Breast epithelium (tissue), 4 donors: ENCODE measurements around the gene CACNA2D2. TPM values are rescaled to one million over a fixed set of nuclear protein-coding genes. Genes with fewer than 3 reads are reported as not detected.

Source experiments
- DNase-seq, 2 donors: peaks; one replicate each; pipeline ENCODE4 v3.0.0-alpha.2; 2019; ENCODE audit warnings: low spot score in 2 of 2
- H3K27ac ChIP-seq, 2 donors: fragments of 200-600 bp; sonication (generic) in 1 of 2; one replicate each; pipeline ENCODE4 v1.5.1; 2016 to 2019; ENCODE audit warnings: mild to moderate bottlenecking in 1 of 2
- H3K27me3 ChIP-seq, 2 donors: fragments of 200-600 bp; sonication (generic) in 1 of 2; one replicate each; pipeline versions ENCODE4 v1.5.1 to v1.6.0; 2017 to 2019; ENCODE audit warnings: control low read depth in 1 of 2, mild to moderate bottlenecking in 1 of 2
- H3K36me3 ChIP-seq: fragments of 200-600 bp; one replicate; pipeline ENCODE4 v1.5.1; 2019
- H3K4me1 ChIP-seq, 2 donors: fragments of 200-600 bp; sonication (generic); one replicate each; pipeline ENCODE4 v1.5.1; 2016 to 2019; ENCODE audit warnings: control low read depth in 1 of 2
- H3K4me3 ChIP-seq, 3 donors: fragments of 200-600 bp; sonication (generic); 1 replicate in 2 of 3; 2 replicates in 1 of 3; pipeline ENCODE4 v1.5.1; 2016 to 2019; ENCODE audit warnings: mild to moderate bottlenecking in 3 of 3, moderate library complexity in 2 of 3
- H3K9me3 ChIP-seq, 2 donors: fragments of 200-600 bp; sonication (generic) in 1 of 2; one replicate each; pipeline ENCODE4 v1.5.1; 2016 to 2019; ENCODE audit warnings: control low read depth in 1 of 2
- POLR2A ChIP-seq: fragments of 450-650 bp; IDR thresholded peaks from one replicate; pipeline ENCODE4 v1.6.1; 2016; ENCODE audit warnings: antibody characterized with exemption, mild to moderate bottlenecking, moderate library complexity
- POLR2AphosphoS5 ChIP-seq, 3 donors: sonication (generic); formaldehyde crosslinking; IDR thresholded peaks; one replicate each; pipeline ENCODE4 v1.6.1; 2017; ENCODE audit warnings: antibody characterized with exemption in 3 of 3
- intact Hi-C: fragments of 100-400 bp; cut with DNase I; formaldehyde crosslinking; loops from one replicate; pipeline ENCODE4 v1.15.1; 2023; ENCODE audit warnings: low total_unique reads
- total RNA-seq, 3 donors: library from RNA; depleted of rRNA; stranded (reverse); fragments of >200 nt; gene quantifications; one replicate each; pipeline ENCODE4 v1.1.0, GENCODE V29; 2016
- TF ChIP-seq, protein P1 (sequence below), 3 donors: fragments of 450-650 bp; IDR thresholded peaks; one replicate each; pipeline ENCODE4 v1.5.1; 2016 to 2017; ENCODE audit warnings: antibody characterized with exemption in 3 of 3, mild to moderate bottlenecking in 3 of 3, moderate library complexity in 3 of 3

Gene CACNA2D2
- total RNA-seq, 3 donors from 2014 or later: 0.80 to 2.0 (median 1.5) TPM

DNA sequence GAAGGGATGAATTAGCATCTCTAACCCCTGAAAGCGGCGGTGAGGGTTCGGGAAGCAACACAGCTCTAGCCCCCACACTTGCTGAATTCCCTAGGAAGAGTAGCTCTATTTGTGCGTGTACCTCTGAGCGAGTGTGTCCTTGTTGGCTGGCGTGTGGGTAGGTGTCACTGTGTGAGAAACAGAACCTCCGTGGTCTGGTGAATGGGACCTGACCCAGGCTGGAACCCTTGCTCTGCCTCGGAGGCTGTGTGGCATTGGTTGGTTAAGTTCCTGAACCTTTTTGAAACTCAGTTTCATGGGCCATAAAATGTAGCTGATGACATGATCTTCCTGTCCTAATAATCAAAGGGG is 143.7 kb downstream of the CACNA2D2 start:
- Histone ChIP-seq H3K4me3 (peak overlapping the region; percentile 69 to 91 (median 74)), H3K27ac (no peak overlapping the region), H3K9me3 (no peaks in the 10 kb centered on the region), H3K4me1 (peaks cover 30 to 32% of the 10 kb centered on the region in 2 donors), H3K27me3 (no peaks in the 10 kb centered on the region), H3K36me3 (no peaks in the 10 kb centered on the region)
- no peak for DNase-seq
- TF ChIP-seq, protein P1, sequence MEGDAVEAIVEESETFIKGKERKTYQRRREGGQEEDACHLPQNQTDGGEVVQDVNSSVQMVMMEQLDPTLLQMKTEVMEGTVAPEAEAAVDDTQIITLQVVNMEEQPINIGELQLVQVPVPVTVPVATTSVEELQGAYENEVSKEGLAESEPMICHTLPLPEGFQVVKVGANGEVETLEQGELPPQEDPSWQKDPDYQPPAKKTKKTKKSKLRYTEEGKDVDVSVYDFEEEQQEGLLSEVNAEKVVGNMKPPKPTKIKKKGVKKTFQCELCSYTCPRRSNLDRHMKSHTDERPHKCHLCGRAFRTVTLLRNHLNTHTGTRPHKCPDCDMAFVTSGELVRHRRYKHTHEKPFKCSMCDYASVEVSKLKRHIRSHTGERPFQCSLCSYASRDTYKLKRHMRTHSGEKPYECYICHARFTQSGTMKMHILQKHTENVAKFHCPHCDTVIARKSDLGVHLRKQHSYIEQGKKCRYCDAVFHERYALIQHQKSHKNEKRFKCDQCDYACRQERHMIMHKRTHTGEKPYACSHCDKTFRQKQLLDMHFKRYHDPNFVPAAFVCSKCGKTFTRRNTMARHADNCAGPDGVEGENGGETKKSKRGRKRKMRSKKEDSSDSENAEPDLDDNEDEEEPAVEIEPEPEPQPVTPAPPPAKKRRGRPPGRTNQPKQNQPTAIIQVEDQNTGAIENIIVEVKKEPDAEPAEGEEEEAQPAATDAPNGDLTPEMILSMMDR (IDR thresholded peaks at IDR 0.05): no peak
- no peak for TF ChIP-seq POLR2A
- TF ChIP-seq POLR2AphosphoS5 (IDR thresholded peaks at IDR 0.05): no peak
- intact Hi-C loops: no loop called here

DNA sequence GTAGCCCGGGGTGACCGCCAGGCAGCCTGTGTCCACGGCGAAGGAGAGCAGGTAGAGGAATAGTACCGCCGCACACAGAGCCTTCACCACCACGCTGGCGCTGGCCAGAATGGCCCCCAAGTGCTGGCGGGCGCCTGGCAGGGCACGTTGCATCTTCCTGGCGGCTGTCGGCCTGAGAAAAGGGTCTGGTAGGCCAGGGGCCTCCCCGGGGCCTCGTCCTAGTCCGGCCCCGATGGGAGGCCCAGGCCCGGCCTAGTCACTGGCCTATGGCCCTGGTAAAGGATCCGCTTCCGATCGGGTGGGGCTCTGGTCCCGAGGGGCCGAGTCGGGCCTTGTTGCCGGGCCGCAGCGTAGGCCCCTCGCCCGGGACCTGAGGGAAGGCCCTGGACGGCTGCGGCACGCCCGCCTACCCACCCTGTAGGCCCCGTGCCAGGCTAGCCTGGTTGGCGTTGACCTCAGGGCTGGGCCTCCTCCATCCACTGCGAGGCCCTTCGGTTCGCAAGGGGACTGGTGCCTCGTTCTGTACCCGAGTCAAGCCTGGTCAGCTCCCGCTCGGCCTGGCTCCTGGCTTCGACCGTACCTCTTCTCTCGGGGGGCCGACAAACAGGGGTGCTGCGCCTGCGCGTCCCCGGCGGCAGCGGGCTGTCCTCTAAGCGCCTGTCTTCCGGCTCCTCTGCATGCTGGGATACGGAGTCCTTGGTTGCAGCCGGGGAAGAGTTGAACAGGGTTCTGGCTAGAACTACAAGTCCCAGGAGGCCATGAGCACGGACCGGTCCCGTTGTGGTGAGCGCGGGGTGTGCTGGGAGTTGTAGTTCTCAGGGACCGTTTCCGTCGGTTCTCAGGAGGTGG is 144.3 kb downstream of the CACNA2D2 start, which contains the start of gene TMEM115:
Gene TMEM115, minus strand, starts transcription at position 611 of the 849 bp plus-strand sequence. Its CDS starts 458 bp downstream, at position 153.
- no peaks in the 10 kb centered on the region for H3K27me3 ChIP-seq
- peak within 1 kb of the TSS; percentile 89 to 93 for H3K27ac ChIP-seq
- H3K9me3 ChIP-seq: no peaks in the 10 kb centered on the region
- TF ChIP-seq, protein P1 (IDR thresholded peaks at IDR 0.05): no peak
- TF ChIP-seq POLR2A (peak; percentile 48), POLR2AphosphoS5 (IDR thresholded peaks at IDR 0.05) (peak; percentile 68 to 86 (median 72))
- peak within 1 kb of the TSS; percentile 69 to 91 (median 74) for H3K4me3 ChIP-seq
- peaks cover 5% of the 10 kb centered on the region for H3K36me3 ChIP-seq
- intact Hi-C loops: no loop called here
- H3K4me1 ChIP-seq: peaks cover 30 to 32% of the 10 kb centered on the region in 2 donors
- peak; percentile 91 to 99 for DNase-seq

DNA sequence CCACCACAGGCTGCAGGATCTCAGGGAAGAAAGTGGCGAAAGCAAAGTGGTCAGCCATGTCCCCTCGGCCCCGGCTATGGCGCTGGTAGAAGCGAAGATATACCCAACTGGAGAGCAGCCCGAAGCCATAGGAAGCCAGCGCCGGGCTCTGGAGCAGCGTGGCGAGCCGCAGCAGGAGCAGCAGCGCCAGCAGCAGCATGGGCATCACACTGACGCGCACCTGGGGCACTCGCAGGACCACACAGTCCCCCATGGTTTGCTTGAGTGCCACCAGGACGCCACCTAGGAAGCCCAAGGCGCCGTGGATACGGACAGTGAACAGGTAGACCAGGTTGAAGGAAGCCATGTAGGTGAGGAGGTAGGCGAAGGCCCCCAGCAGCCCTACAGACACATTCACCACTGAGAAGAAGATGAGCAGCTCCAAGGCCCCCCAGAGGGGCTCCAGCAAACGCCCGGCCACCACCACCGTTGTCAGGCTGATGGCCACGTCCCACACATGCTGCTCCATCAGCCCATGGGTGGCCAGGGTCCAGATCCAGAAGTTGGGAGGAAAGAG is 145.0 kb downstream of the CACNA2D2 start:
- peak overlapping the region; percentile 89 to 93 for H3K27ac ChIP-seq
- peaks cover 30 to 32% of the 10 kb centered on the region in 2 donors for H3K4me1 ChIP-seq

DNA sequence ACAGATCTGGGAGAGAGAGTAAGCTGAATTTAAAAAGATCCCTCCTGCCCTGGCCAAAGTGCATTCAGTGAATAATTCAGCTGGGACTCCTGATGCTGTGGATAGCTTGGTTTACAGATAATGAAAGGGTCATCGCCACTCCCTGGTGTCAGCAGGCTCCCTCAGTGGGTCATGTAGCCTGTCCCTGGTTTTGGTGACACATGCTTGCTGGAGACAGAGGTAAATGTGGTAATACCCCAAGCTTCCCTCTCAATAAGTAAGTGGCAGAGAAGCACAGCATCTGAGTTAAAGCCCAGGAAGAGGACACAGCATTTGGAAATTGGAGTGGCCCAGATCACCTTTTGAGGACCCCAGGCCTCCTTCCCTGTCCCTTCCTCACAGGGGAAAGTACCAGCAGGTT is 146.0 kb downstream of the CACNA2D2 start:
- no peak for DNase-seq
- Histone ChIP-seq H3K27ac (peak overlapping the region; percentile 89 to 93), H3K27me3 (no peaks in the 10 kb centered on the region), H3K36me3 (peaks cover 7% of the 10 kb centered on the region), H3K9me3 (no peaks in the 10 kb centered on the region), H3K4me1 (peaks cover 30 to 32% of the 10 kb centered on the region in 2 donors), H3K4me3 (peak overlapping the region; percentile 69 to 91 (median 74))
- intact Hi-C loops: no loop called here
- TF ChIP-seq, protein P1 (IDR thresholded peaks at IDR 0.05): no peak
- no peak for TF ChIP-seq POLR2AphosphoS5 (IDR thresholded peaks at IDR 0.05)
- TF ChIP-seq POLR2A: no peak

More for the DNA sequence above, 145.0 kb downstream of the CACNA2D2 start:
- Histone ChIP-seq H3K9me3 (no peaks in the 10 kb centered on the region), H3K36me3 (peaks cover 7% of the 10 kb centered on the region), H3K27me3 (no peaks in the 10 kb centered on the region), H3K4me3 (peak overlapping the region; percentile 69 to 91 (median 74))
- DNase-seq: no peak
- TF ChIP-seq, protein P1 (IDR thresholded peaks at IDR 0.05): no peak
- TF ChIP-seq POLR2AphosphoS5 (IDR thresholded peaks at IDR 0.05) (no peak), POLR2A (no peak)
- intact Hi-C loops: no loop called here

DNA sequence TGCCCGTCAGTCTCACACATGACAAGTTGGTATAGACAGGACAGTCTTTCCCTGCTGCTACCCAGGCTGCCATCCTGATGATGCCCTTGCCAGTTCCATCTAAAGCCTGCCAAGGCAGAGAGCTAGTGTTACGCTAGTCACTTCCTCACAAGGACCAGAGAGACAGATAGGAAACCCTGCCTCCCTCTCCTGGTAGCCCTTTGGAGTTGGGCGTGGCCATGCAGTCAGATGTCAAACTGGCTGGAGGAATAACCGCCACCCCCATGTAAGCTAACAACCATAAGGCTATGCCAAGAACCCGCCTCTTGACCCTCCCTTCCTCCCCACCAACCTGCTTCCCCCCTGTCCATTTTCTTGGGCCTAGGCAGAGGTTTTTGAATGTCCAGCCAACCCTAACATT is 146.9 kb downstream of the CACNA2D2 start:
- no peak for TF ChIP-seq POLR2AphosphoS5 (IDR thresholded peaks at IDR 0.05)
- TF ChIP-seq, protein P1 (IDR thresholded peaks at IDR 0.05): no peak
- TF ChIP-seq POLR2A: no peak
- Histone ChIP-seq H3K36me3 (peaks cover 7% of the 10 kb centered on the region), H3K27me3 (no peaks in the 10 kb centered on the region), H3K27ac (peak overlapping the region; percentile 21 to 93), H3K4me3 (peak overlapping the region; percentile 69 to 91 (median 74)), H3K4me1 (peaks cover 31 to 32% of the 10 kb centered on the region in 2 donors), H3K9me3 (no peaks in the 10 kb centered on the region)
- intact Hi-C loops: no loop called here
- no peak for DNase-seq
